A549 (cell line): ENCODE results near the gene PIP5KL1.

Experiments
- CEBPB ChIP-seq, 2 experiments: fragments of >200 bp in 1 of 2; sonication (Bioruptor Twin) in 1 of 2; formaldehyde crosslinking in 1 of 2; IDR thresholded peaks; 2 replicates each; pipeline ENCODE4 v1.6.1; 2012 to 2016
- CHD2 ChIP-seq: fragments of 150-350 bp; IDR thresholded peaks from 2 replicates; pipeline ENCODE4 v1.6.1; 2014; ENCODE audit warnings: low read length; ENCODE audit not compliant: partially characterized antibody
- FOXS1 ChIP-seq: fragments of 250-450 bp; sonication (Bioruptor Pico); IDR thresholded peaks from 2 replicates; pipeline ENCODE4 v1.5.0; 2020; ENCODE audit warnings: mild to moderate bottlenecking, moderate library complexity
- GATA3 ChIP-seq: IDR thresholded peaks from 2 replicates; pipeline ENCODE4 v1.6.1; 2012; ENCODE audit warnings: borderline replicate concordance
- NR3C1 ChIP-seq: fragments of >200 bp; sonication (Bioruptor Twin); formaldehyde crosslinking; IDR thresholded peaks from 3 replicates; pipeline ENCODE4 v1.6.1; 2017
- POLR2A ChIP-seq: IDR thresholded peaks from 2 replicates; pipeline ENCODE4 v1.6.1; 2012; ENCODE audit warnings: mild to moderate bottlenecking, low read length
- TF ChIP-seq, protein P1 (sequence below): fragments of >200 bp; sonication (Bioruptor Twin); formaldehyde crosslinking; IDR thresholded peaks from 3 replicates; pipeline ENCODE4 v1.5.1; 2016
- TF ChIP-seq, protein P2 (sequence below): fragments of 200-600 bp; sonication (generic); IDR thresholded peaks from 2 replicates; pipeline ENCODE4 v1.6.1; 2016; ENCODE audit warnings: antibody characterized with exemption, mild to moderate bottlenecking, moderate library complexity

DNA sequence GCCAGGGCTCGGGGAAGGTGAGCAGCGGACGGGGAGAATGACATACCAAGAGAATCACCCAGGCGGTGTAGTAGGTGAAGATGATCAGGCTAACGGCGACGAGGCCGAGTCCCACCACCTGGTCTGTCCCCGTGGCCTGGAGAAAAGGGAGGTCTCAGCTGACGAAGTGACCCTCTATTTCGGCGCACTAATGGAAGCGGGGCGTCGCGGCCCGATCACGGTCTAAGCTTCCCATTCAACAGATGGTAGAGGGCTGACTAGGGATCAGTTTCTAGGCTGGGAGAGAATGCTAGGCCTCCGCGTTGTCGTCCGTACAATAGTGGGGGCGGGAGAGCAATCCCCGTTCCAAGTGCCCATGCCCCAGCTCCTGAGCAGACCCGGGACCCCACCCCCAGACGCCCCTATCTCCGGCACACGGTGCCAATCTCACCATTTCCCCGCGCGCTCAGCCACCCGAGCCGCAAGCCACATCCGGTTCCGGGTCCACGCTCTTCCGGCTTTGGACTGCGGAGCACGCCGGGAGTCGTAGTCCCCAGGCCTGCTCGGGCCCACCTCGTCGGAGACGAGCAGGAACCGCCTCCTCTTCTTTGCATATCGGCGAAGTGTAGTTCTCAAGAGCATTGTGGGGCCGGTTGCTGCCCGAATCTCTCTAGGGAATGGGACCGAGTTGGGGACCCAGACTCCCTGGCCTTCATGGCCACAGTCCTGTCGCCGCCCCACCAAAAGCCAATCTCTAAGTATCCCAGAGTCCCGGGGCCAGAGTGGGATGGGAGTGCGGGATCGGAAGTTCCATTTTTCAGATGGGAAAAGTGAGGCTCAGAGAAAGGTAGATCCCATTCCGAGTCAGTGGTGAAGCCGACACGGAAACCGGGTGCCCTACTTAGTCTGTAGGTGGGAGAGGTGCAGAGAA is 7.1 kb upstream of the PIP5KL1 start, which contains the start of gene DPM2:
- no peak for TF ChIP-seq FOXS1 (CRISPR knock-in tag)
- no peak for TF ChIP-seq CEBPB (IDR thresholded peaks at IDR 0.05)
- TF ChIP-seq, protein P1, sequence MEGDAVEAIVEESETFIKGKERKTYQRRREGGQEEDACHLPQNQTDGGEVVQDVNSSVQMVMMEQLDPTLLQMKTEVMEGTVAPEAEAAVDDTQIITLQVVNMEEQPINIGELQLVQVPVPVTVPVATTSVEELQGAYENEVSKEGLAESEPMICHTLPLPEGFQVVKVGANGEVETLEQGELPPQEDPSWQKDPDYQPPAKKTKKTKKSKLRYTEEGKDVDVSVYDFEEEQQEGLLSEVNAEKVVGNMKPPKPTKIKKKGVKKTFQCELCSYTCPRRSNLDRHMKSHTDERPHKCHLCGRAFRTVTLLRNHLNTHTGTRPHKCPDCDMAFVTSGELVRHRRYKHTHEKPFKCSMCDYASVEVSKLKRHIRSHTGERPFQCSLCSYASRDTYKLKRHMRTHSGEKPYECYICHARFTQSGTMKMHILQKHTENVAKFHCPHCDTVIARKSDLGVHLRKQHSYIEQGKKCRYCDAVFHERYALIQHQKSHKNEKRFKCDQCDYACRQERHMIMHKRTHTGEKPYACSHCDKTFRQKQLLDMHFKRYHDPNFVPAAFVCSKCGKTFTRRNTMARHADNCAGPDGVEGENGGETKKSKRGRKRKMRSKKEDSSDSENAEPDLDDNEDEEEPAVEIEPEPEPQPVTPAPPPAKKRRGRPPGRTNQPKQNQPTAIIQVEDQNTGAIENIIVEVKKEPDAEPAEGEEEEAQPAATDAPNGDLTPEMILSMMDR, result no peak
- TF ChIP-seq NR3C1, result no peak
- TF ChIP-seq POLR2A, result peak; percentile 44; the same call in 1 of the 2 replicates
- TF ChIP-seq, protein P2, sequence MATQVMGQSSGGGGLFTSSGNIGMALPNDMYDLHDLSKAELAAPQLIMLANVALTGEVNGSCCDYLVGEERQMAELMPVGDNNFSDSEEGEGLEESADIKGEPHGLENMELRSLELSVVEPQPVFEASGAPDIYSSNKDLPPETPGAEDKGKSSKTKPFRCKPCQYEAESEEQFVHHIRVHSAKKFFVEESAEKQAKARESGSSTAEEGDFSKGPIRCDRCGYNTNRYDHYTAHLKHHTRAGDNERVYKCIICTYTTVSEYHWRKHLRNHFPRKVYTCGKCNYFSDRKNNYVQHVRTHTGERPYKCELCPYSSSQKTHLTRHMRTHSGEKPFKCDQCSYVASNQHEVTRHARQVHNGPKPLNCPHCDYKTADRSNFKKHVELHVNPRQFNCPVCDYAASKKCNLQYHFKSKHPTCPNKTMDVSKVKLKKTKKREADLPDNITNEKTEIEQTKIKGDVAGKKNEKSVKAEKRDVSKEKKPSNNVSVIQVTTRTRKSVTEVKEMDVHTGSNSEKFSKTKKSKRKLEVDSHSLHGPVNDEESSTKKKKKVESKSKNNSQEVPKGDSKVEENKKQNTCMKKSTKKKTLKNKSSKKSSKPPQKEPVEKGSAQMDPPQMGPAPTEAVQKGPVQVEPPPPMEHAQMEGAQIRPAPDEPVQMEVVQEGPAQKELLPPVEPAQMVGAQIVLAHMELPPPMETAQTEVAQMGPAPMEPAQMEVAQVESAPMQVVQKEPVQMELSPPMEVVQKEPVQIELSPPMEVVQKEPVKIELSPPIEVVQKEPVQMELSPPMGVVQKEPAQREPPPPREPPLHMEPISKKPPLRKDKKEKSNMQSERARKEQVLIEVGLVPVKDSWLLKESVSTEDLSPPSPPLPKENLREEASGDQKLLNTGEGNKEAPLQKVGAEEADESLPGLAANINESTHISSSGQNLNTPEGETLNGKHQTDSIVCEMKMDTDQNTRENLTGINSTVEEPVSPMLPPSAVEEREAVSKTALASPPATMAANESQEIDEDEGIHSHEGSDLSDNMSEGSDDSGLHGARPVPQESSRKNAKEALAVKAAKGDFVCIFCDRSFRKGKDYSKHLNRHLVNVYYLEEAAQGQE, result no peak
- no peak for TF ChIP-seq CHD2
- TF ChIP-seq GATA3, result no peak
